ENCODE data around the gene MEX3D.
"Not testable (repeated sequence)": the region's sequence is repeated elsewhere in the genome, so short reads cannot be mapped to it uniquely, and the experiment has no call there.

Gene MEX3D

GRCh38 chr19:1572795-1573194, 4.7 kb upstream of the MEX3D start:
- DNase-seq (ENCODE audit: low read depth, low spot score): no peak

- DNase-seq (ENCODE audit: low read depth, low spot score): no peak
Measured at GRCh38 chr19:1571358-1571757, 3.2 kb upstream of the MEX3D start.

GRCh38 chr19:1570836-1571235, 2.7 kb upstream of the MEX3D start:
- DNase-seq (ENCODE audit: low read depth, low spot score): no peak

GRCh38 chr19:1569997-1570396, 1.9 kb upstream of the MEX3D start:
- DNase-seq (ENCODE audit: low read depth, low spot score): no peak

- DNase-seq (ENCODE audit: low read depth, low spot score): no peak
Measured at GRCh38 chr19:1567848-1568227, 287 bp downstream of the MEX3D start.

GRCh38 chr19:1567116-1567847, 843 bp downstream of the MEX3D start:
- DNase-seq (ENCODE audit: low read depth, low spot score): no peak

GRCh38 chr19:1566392-1567115, 1.6 kb downstream of the MEX3D start:
- DNase-seq (ENCODE audit: low read depth, low spot score): peak; percentile 46

GRCh38 chr19:1563251-1563650, 4.9 kb downstream of the MEX3D start:
- DNase-seq (ENCODE audit: low read depth, low spot score): no peak

GRCh38 chr19:1561236-1561842, 6.8 kb downstream of the MEX3D start:
- DNase-seq (ENCODE audit: low read depth, low spot score): no peak

GRCh38 chr19:1560286-1560882, 7.7 kb downstream of the MEX3D start:
- no peak for DNase-seq (ENCODE audit: low read depth, low spot score)

- no peak for DNase-seq (ENCODE audit: low read depth, low spot score)
Measured at GRCh38 chr19:1558552-1558951, 9.6 kb downstream of the MEX3D start.

- DNase-seq (ENCODE audit: low read depth, low spot score): no peak
Measured at GRCh38 chr19:1556390-1557070, 11.6 kb downstream of the MEX3D start.

GRCh38 chr19:1555487-1556389, 12.4 kb downstream of the MEX3D start:
- DNase-seq (ENCODE audit: low read depth, low spot score): no peak

GRCh38 chr19:1554968-1555367, 13.2 kb downstream of the MEX3D start:
- DNase-seq (ENCODE audit: low read depth, low spot score): no peak

GRCh38 chr19:1553415-1553814, 14.7 kb downstream of the MEX3D start:
- no peak for DNase-seq (ENCODE audit: low read depth, low spot score)

GRCh38 chr19:1551068-1552040, 16.8 kb downstream of the MEX3D start:
- DNase-seq (ENCODE audit: low read depth, low spot score): no peak

GRCh38 chr19:1549332-1549945, 18.7 kb downstream of the MEX3D start:
- no peak for DNase-seq (ENCODE audit: low read depth, low spot score)

- DNase-seq (ENCODE audit: low read depth, low spot score): no peak
Measured at GRCh38 chr19:1540365-1540925, 27.7 kb downstream of the MEX3D start.

GRCh38 chr19:1539749-1540148, 28.4 kb downstream of the MEX3D start:
- not testable (repeated sequence) for DNase-seq (ENCODE audit: low read depth, low spot score)
